ENCODE measurements around the gene KIT.

Gene KIT

GRCh38 chr4:54687887-54688841, 30.4 kb downstream of the KIT start:
- Histone ChIP-seq H3K36me3 (ENCODE audit: low read length) (no peaks in the 10 kb centered on the region), H3K27me3 (ENCODE audit: low read length) (no peaks in the 10 kb centered on the region), H3K27ac (ENCODE audit: low read depth, low read length) (no peak overlapping the region), H4K20me1 (ENCODE audit: low read depth, low read length) (no peaks in the 10 kb centered on the region), H3K4me2 (ENCODE audit: low read depth, low read length, poor library complexity, severe bottlenecking) (no peak overlapping the region), H3K79me2 (ENCODE audit: insufficient read depth, low read length) (no peaks in the 10 kb centered on the region), H3K9ac (ENCODE audit: low read length) (no peak overlapping the region), H2AFZ (ENCODE audit: low read depth, low read length, severe bottlenecking) (no peak overlapping the region), H3K4me3 (ENCODE audit: insufficient read depth, low read length, poor library complexity, severe bottlenecking) (no peak overlapping the region), H3K9me2 (replicated peaks; ENCODE audit: insufficient read depth, low read length) (no peaks in the 10 kb centered on the region), H3K9me3 (ENCODE audit: insufficient read depth, low read length) (no peaks in the 10 kb centered on the region), H3F3A (ENCODE audit: insufficient read depth) (no peaks in the 10 kb centered on the region)
- TF ChIP-seq, protein P1, sequence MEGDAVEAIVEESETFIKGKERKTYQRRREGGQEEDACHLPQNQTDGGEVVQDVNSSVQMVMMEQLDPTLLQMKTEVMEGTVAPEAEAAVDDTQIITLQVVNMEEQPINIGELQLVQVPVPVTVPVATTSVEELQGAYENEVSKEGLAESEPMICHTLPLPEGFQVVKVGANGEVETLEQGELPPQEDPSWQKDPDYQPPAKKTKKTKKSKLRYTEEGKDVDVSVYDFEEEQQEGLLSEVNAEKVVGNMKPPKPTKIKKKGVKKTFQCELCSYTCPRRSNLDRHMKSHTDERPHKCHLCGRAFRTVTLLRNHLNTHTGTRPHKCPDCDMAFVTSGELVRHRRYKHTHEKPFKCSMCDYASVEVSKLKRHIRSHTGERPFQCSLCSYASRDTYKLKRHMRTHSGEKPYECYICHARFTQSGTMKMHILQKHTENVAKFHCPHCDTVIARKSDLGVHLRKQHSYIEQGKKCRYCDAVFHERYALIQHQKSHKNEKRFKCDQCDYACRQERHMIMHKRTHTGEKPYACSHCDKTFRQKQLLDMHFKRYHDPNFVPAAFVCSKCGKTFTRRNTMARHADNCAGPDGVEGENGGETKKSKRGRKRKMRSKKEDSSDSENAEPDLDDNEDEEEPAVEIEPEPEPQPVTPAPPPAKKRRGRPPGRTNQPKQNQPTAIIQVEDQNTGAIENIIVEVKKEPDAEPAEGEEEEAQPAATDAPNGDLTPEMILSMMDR (IDR thresholded peaks at IDR 0.05; ENCODE audit: insufficient read depth, low read length, poor library complexity, severe bottlenecking): no peak
- TF ChIP-seq EZH2phosphoT487 (conservative IDR thresholded peaks at IDR 0.05; ENCODE audit: low read length): no peak

DNA sequence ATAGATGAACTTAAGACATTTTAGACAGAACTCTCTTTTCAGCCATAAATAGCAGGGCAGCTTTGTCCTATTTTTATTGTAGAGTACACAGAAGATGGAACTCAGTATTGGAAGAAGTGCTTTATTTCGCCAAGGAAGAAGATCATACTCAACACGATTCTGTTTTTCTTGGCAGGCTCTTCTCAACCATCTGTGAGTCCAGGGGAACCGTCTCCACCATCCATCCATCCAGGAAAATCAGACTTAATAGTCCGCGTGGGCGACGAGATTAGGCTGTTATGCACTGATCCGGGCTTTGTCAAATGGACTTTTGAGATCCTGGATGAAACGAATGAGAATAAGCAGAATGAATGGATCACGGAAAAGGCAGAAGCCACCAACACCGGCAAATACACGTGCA, 37.6 kb downstream of the KIT start:
- Histone ChIP-seq H3K27me3 (ENCODE audit: low read length) (no peaks in the 10 kb centered on the region), H3K36me3 (ENCODE audit: low read length) (no peaks in the 10 kb centered on the region), H3K27ac (ENCODE audit: low read depth, low read length) (no peak overlapping the region), H3F3A (ENCODE audit: insufficient read depth) (no peaks in the 10 kb centered on the region), H3K4me3 (ENCODE audit: insufficient read depth, low read length, poor library complexity, severe bottlenecking) (no peak overlapping the region), H4K20me1 (ENCODE audit: low read depth, low read length) (no peaks in the 10 kb centered on the region), H3K9me3 (ENCODE audit: insufficient read depth, low read length) (no peaks in the 10 kb centered on the region), H2AFZ (ENCODE audit: low read depth, low read length, severe bottlenecking) (no peak overlapping the region), H3K9me2 (replicated peaks; ENCODE audit: insufficient read depth, low read length) (no peaks in the 10 kb centered on the region), H3K4me2 (ENCODE audit: low read depth, low read length, poor library complexity, severe bottlenecking) (no peak overlapping the region), H3K79me2 (ENCODE audit: insufficient read depth, low read length) (no peaks in the 10 kb centered on the region), H3K9ac (ENCODE audit: low read length) (no peak overlapping the region)
- TF ChIP-seq, protein P1 (IDR thresholded peaks at IDR 0.05; ENCODE audit: insufficient read depth, low read length, poor library complexity, severe bottlenecking): no peak
- TF ChIP-seq EZH2phosphoT487 (conservative IDR thresholded peaks at IDR 0.05; ENCODE audit: low read length): no peak

GRCh38 chr4:54695788-54696187, 38.0 kb downstream of the KIT start:
- H3K9ac ChIP-seq (ENCODE audit: low read length): no peak overlapping the region
- no peaks in the 10 kb centered on the region for H3F3A ChIP-seq (ENCODE audit: insufficient read depth)
- no peak overlapping the region for H3K4me2 ChIP-seq (ENCODE audit: low read depth, low read length, poor library complexity, severe bottlenecking)
- no peak overlapping the region for H2AFZ ChIP-seq (ENCODE audit: low read depth, low read length, severe bottlenecking)
- H3K36me3 ChIP-seq (ENCODE audit: low read length): no peaks in the 10 kb centered on the region
- TF ChIP-seq, protein P1 (IDR thresholded peaks at IDR 0.05; ENCODE audit: insufficient read depth, low read length, poor library complexity, severe bottlenecking): no peak
- no peak for TF ChIP-seq EZH2phosphoT487 (conservative IDR thresholded peaks at IDR 0.05; ENCODE audit: low read length)
- no peaks in the 10 kb centered on the region for H3K9me2 ChIP-seq (replicated peaks; ENCODE audit: insufficient read depth, low read length)
- H3K79me2 ChIP-seq (ENCODE audit: insufficient read depth, low read length): no peaks in the 10 kb centered on the region
- H3K4me3 ChIP-seq (ENCODE audit: insufficient read depth, low read length, poor library complexity, severe bottlenecking): no peak overlapping the region
- H3K9me3 ChIP-seq (ENCODE audit: insufficient read depth, low read length): no peaks in the 10 kb centered on the region
- H3K27ac ChIP-seq (ENCODE audit: low read depth, low read length): no peak overlapping the region
- no peaks in the 10 kb centered on the region for H3K27me3 ChIP-seq (ENCODE audit: low read length)
- H4K20me1 ChIP-seq (ENCODE audit: low read depth, low read length): no peaks in the 10 kb centered on the region

Measured in SU-DHL-6 (cell line).